HL-60 (cell line): Measurements from ENCODE around the gene PTRH2.
"Not testable (repeated sequence)": the region's sequence is repeated elsewhere in the genome, so short reads cannot be mapped to it uniquely, and the experiment has no call there.

Source experiments
- DNase-seq, 2 experiments: peaks; one replicate each; pipeline ENCODE4 v3.0.0-alpha.2; 2010 to 2020; ENCODE audit warnings: low read depth in 1 of 2, low spot score in 1 of 2
- H3K27ac ChIP-seq: fragments of 250-450 bp; sonication (Bioruptor Pico); replicated peaks from 2 replicates; pipeline ENCODE4 v1.5.1; 2020; ENCODE audit warnings: mild to moderate bottlenecking, moderate library complexity
- H3K27me3 ChIP-seq: fragments of 250-450 bp; sonication (Bioruptor Pico); 2 replicates; pipeline ENCODE4 v1.5.1; 2021; ENCODE audit warnings: mild to moderate bottlenecking, moderate library complexity; ENCODE audit not compliant: insufficient read depth, poor library complexity, severe bottlenecking
- H3K4me3 ChIP-seq: replicated peaks from 2 replicates; pipeline ENCODE4 v1.5.1; 2011; ENCODE audit warnings: mild to moderate bottlenecking, control low read depth, low read length; ENCODE audit not compliant: insufficient read depth
- CTCF ChIP-seq: IDR thresholded peaks from one replicate; pipeline ENCODE4 v1.5.1; 2011; ENCODE audit warnings: low read length, control low read depth, inconsistent platforms; ENCODE audit not compliant: insufficient read depth
- GABPA ChIP-seq: IDR thresholded peaks from 2 replicates; pipeline ENCODE4 v1.6.1; 2012; ENCODE audit warnings: low read depth
- POLR2AphosphoS5 ChIP-seq: IDR thresholded peaks from 2 replicates; pipeline ENCODE4 v1.6.1; 2012; ENCODE audit warnings: low read depth
- SPI1 ChIP-seq: IDR thresholded peaks from 2 replicates; pipeline ENCODE4 v1.6.1; 2012; ENCODE audit warnings: low read depth, mild to moderate bottlenecking, borderline replicate concordance
- long read RNA-seq: library from polyadenylated mRNA; unstranded; transcript quantifications from one replicate; pipeline ENCODE4 v2.0.0, GENCODE V29; 2020
- TF ChIP-seq, protein P1 (sequence below): IDR thresholded peaks from 2 replicates; pipeline ENCODE4 v1.6.1; 2012; ENCODE audit warnings: low read depth; ENCODE audit not compliant: insufficient replicate concordance

Gene PTRH2
- long read RNA-seq, transcript PTRH2-201 (2 exons, 901 nt): minor isoform, 12 of 46 reads
- long read RNA-seq, transcript PTRH2-202 (3 exons, 2,246 nt): major isoform, 27 of 46 reads
- long read RNA-seq, partial matches to known transcripts: 1 of 46 reads
- long read RNA-seq, other reads (novel, unspliced or antisense): 6 of 46 reads

DNA sequence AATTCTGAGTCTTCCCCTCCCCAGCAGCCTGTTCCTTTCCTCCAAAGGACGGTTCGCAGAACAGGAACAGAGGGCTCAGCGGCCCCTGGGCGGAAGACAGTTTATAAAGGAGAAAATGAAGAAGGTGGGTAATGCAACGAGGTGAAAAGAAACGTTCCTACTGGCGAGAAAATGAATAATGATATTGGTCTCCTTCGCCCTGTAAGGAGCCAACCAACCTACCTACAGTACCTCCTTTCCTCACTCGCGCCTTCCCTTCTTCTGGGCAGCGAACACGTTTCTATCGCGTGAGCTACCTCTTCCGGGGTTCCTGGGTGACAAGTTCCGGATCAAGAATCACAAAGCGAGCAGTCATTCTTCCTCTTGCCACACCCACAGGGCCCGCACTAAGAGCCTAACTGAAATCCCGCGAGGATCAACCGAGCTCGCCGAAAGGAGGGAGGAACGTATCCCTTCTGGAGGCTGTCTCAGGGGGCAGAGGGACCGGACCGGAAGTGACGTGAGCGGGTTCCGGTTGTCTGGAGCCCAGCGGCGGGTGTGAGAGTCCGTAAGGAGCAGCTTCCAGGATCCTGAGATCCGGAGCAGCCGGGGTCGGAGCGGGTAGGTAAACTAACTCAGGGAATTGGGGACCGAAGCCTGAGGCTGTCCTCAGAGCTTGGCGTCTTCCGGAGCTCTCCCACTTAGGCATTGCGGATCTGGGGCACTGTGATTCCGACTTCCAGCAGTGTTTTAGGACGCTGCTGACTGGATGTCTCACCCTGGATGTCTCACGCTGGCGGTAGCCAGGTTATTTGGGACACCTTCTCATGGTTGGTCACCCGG lies at the start of gene PTRH2, which contains the start of gene VMP1:
PTRH2 (minus strand) TSS at position 282 of the 822 bp plus-strand sequence. CDS start 9,452 bp downstream, outside the sequence.
VMP1 (plus strand) TSS at position 506 of the 822 bp plus-strand sequence. CDS start 23,793 bp downstream, outside the sequence.
- Histone ChIP-seq H3K27ac (peak within 1 kb of the TSS; percentile 92), H3K4me3 (peak within 1 kb of the TSS; percentile 91), H3K27me3 (no peaks in the 10 kb centered on the region)
- peak; percentile 9; the same call in 1 of the 2 replicates for TF ChIP-seq SPI1
- TF ChIP-seq, protein P1, sequence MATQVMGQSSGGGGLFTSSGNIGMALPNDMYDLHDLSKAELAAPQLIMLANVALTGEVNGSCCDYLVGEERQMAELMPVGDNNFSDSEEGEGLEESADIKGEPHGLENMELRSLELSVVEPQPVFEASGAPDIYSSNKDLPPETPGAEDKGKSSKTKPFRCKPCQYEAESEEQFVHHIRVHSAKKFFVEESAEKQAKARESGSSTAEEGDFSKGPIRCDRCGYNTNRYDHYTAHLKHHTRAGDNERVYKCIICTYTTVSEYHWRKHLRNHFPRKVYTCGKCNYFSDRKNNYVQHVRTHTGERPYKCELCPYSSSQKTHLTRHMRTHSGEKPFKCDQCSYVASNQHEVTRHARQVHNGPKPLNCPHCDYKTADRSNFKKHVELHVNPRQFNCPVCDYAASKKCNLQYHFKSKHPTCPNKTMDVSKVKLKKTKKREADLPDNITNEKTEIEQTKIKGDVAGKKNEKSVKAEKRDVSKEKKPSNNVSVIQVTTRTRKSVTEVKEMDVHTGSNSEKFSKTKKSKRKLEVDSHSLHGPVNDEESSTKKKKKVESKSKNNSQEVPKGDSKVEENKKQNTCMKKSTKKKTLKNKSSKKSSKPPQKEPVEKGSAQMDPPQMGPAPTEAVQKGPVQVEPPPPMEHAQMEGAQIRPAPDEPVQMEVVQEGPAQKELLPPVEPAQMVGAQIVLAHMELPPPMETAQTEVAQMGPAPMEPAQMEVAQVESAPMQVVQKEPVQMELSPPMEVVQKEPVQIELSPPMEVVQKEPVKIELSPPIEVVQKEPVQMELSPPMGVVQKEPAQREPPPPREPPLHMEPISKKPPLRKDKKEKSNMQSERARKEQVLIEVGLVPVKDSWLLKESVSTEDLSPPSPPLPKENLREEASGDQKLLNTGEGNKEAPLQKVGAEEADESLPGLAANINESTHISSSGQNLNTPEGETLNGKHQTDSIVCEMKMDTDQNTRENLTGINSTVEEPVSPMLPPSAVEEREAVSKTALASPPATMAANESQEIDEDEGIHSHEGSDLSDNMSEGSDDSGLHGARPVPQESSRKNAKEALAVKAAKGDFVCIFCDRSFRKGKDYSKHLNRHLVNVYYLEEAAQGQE: no peak
- peak; percentile 94 for TF ChIP-seq GABPA
- TF ChIP-seq POLR2AphosphoS5: peak; percentile 96
- peak; percentile 98 to 100 for DNase-seq

DNA sequence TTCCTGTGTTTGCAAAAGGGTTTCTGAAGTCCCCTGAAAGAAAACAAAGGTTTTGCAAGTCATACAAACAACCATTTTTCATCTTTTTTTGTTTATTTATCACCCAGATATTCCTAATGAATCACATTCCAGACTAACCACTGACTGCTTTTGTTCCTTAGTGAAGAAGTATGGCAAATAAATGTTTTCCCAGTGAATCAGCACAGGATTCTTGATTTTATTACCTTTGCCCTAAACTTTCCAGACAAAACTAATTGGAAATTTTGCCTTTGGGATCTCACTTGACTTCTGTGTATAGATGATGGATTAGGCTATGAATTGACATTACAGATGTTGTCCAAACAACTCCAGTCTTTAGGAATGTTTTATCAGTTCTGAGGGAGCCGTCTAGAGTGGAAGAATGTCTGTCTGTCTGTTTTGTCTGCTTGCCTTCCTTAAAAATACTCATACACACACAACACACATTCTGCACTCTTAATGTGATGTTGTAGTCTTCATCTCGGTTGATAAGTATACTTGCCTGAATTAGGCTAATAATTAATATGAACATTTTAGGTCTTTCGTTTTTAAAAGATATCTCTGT lies 49.1 kb upstream of the PTRH2 start:
- TF ChIP-seq CTCF: no peak
- no peak for TF ChIP-seq POLR2AphosphoS5
- no peak for TF ChIP-seq GABPA
- TF ChIP-seq, protein P1: no peak
- TF ChIP-seq SPI1: no peak
- H3K27me3 ChIP-seq: no peaks in the 10 kb centered on the region
- DNase-seq: no peak
- no peak overlapping the region for H3K27ac ChIP-seq
- H3K4me3 ChIP-seq: no peak overlapping the region

- DNase-seq, H3K27me3 ChIP-seq, H3K27ac ChIP-seq, H3K4me3 ChIP-seq: not testable (repeated sequence)
Observed at GRCh38 chr17:59755069-59755468, 47.8 kb upstream of the PTRH2 start.

- no peak for TF ChIP-seq GABPA
- TF ChIP-seq, protein P1: no peak
- no peak for TF ChIP-seq CTCF
- TF ChIP-seq SPI1: no peak
- TF ChIP-seq POLR2AphosphoS5: no peak
- Histone ChIP-seq H3K27ac (peak overlapping the region; percentile 15; the same call in 1 of the 2 replicates), H3K4me3 (no peak overlapping the region), H3K27me3 (no peaks in the 10 kb centered on the region)
- DNase-seq: no peak
Observed at GRCh38 chr17:59754552-59754951, 47.3 kb upstream of the PTRH2 start.
